Measurements from ENCODE around the gene APOBEC2.

- TF ChIP-seq ZNF70 (CRISPR knock-in tag; IDR thresholded peaks at IDR 0.05) = no peak
- no peak for TF ChIP-seq CSDC2 (CRISPR knock-in tag; IDR thresholded peaks at IDR 0.05)
- TF ChIP-seq PATZ1 (CRISPR knock-in tag; IDR thresholded peaks at IDR 0.05; ENCODE audit: borderline replicate concordance) = no peak
- no peak for TF ChIP-seq ZFP30 (CRISPR knock-in tag; IDR thresholded peaks at IDR 0.05)
- TF ChIP-seq ARNTL (CRISPR knock-in tag; IDR thresholded peaks at IDR 0.05; ENCODE audit: borderline replicate concordance, low read depth) = no peak
- no peak for TF ChIP-seq CREB5 (CRISPR knock-in tag; IDR thresholded peaks at IDR 0.05; ENCODE audit: low read depth)
- TF ChIP-seq TCF4 (CRISPR knock-in tag; IDR thresholded peaks at IDR 0.05; ENCODE audit: borderline replicate concordance) = no peak
- TF ChIP-seq GLIS3 (CRISPR knock-in tag; IDR thresholded peaks at IDR 0.05) = no peak
- no peak for TF ChIP-seq TSHZ2 (CRISPR knock-in tag; IDR thresholded peaks at IDR 0.05)
- TF ChIP-seq ISL1 (CRISPR knock-in tag; IDR thresholded peaks at IDR 0.05) = no peak
- no peak for TF ChIP-seq RARB (CRISPR knock-in tag; IDR thresholded peaks at IDR 0.05)
- TF ChIP-seq ZC3H10 (CRISPR knock-in tag; IDR thresholded peaks at IDR 0.05) = no peak
- no peak for TF ChIP-seq BACH2 (CRISPR knock-in tag; IDR thresholded peaks at IDR 0.05; ENCODE audit: borderline replicate concordance)
Observed at GRCh38 chr6:41027799-41028560, 25.0 kb upstream of the APOBEC2 start.
